BLaER1 treated with 17β-estradiol and CSF1 and Interleukin-3, amounts not matched to agents 10 nM and 100 nM (cell line): ENCODE results near the gene SORCS1.

Experiments used
- H3K27ac ChIP-seq, 11 experiments: shearing (Covaris generic); formaldehyde crosslinking; 2 replicates each; pipeline ENCODE4 v1.8.1; 2022
- H3K27me3 ChIP-seq, 11 experiments: shearing (Covaris generic); formaldehyde crosslinking; 2 replicates each; pipeline ENCODE4 v1.8.1; 2022
- H3K36me3 ChIP-seq, 11 experiments: shearing (Covaris generic); formaldehyde crosslinking; 2 replicates each; pipeline ENCODE4 v1.8.1; 2022
- H3K4me1 ChIP-seq, 10 experiments: shearing (Covaris generic); formaldehyde crosslinking; 2 replicates each; pipeline ENCODE4 v1.8.1; 2022
- H3K4me2 ChIP-seq, 11 experiments: shearing (Covaris generic); formaldehyde crosslinking; 2 replicates each; pipeline ENCODE4 v1.8.1; 2022
- H3K4me3 ChIP-seq, 10 experiments: shearing (Covaris generic); formaldehyde crosslinking; 2 replicates each; pipeline ENCODE4 v1.8.1; 2022
- H3K9ac ChIP-seq, 11 experiments: shearing (Covaris generic); formaldehyde crosslinking; 2 replicates each; pipeline ENCODE4 v1.8.1; 2022
- H3K9me3 ChIP-seq, 11 experiments: shearing (Covaris generic); formaldehyde crosslinking; replicated peaks in 1 of 11; 2 replicates each; pipeline ENCODE4 v1.8.1; 2022
- H4K20me1 ChIP-seq, 11 experiments: shearing (Covaris generic); formaldehyde crosslinking; 2 replicates each; pipeline ENCODE4 v1.8.1; 2022
- Cebpa-rat ChIP-seq, 11 experiments: shearing (Covaris generic); IDR thresholded peaks; 2 replicates each; pipeline ENCODE4 v1.8.1; 2022

The SORCS1 gene

GRCh38 chr10:106973288-106973687 is 191.2 kb downstream of the SORCS1 start:
- Histone ChIP-seq H3K4me2 (no peak overlapping the region), H4K20me1 (no peaks in the 10 kb centered on the region), H3K4me3 (no peak overlapping the region), H3K36me3 (no peaks in the 10 kb centered on the region), H3K9ac (no peak overlapping the region), H3K9me3 (peaks cover 0 to 4% (median 0%) of the 10 kb centered on the region in 11 experiments; a peak in 1 of 22 replicates), H3K4me1 (no peaks in the 10 kb centered on the region), H3K27ac (no peak overlapping the region), H3K27me3 (no peaks in the 10 kb centered on the region)
- no peak for TF ChIP-seq Cebpa-rat (IDR thresholded peaks at IDR 0.05)

- Histone ChIP-seq H3K36me3 (no peaks in the 10 kb centered on the region), H3K27me3 (no peaks in the 10 kb centered on the region), H3K4me3 (no peak overlapping the region), H3K27ac (no peak overlapping the region), H3K4me1 (no peaks in the 10 kb centered on the region; a peak in 1 of 20 replicates), H4K20me1 (no peaks in the 10 kb centered on the region), H3K9me3 (peaks cover 0 to 4% (median 0%) of the 10 kb centered on the region in 11 experiments; a peak in 2 of 22 replicates), H3K4me2 (no peak overlapping the region), H3K9ac (no peak overlapping the region)
- no peak for TF ChIP-seq Cebpa-rat (IDR thresholded peaks at IDR 0.05)
Measured at GRCh38 chr10:106972381-106972780, 192.1 kb downstream of the SORCS1 start.

GRCh38 chr10:106971411-106971831 is 193.1 kb downstream of the SORCS1 start:
- Histone ChIP-seq H3K4me3 (no peak overlapping the region), H3K36me3 (no peaks in the 10 kb centered on the region), H3K4me2 (no peak overlapping the region), H3K27ac (no peak overlapping the region), H4K20me1 (no peaks in the 10 kb centered on the region), H3K9ac (no peak overlapping the region), H3K27me3 (no peaks in the 10 kb centered on the region), H3K4me1 (no peaks in the 10 kb centered on the region; a peak in 1 of 20 replicates), H3K9me3 (peaks cover 0 to 4% (median 0%) of the 10 kb centered on the region in 11 experiments; a peak in 1 of 22 replicates)
- TF ChIP-seq Cebpa-rat (IDR thresholded peaks at IDR 0.05), result no peak

GRCh38 chr10:106967452-106967851 is 197.1 kb downstream of the SORCS1 start:
- H3K4me3 ChIP-seq, result no peak overlapping the region
- no peak overlapping the region for H3K27ac ChIP-seq
- H3K27me3 ChIP-seq, result no peaks in the 10 kb centered on the region
- no peaks in the 10 kb centered on the region for H3K36me3 ChIP-seq
- H3K9ac ChIP-seq, result no peak overlapping the region
- no peaks in the 10 kb centered on the region; a peak in 1 of 20 replicates for H3K4me1 ChIP-seq
- peak in 2 of 11 experiments; percentile 14 to 41; a peak in 1 of 22 replicates for TF ChIP-seq Cebpa-rat (IDR thresholded peaks at IDR 0.05)
- H4K20me1 ChIP-seq, result no peaks in the 10 kb centered on the region
- H3K9me3 ChIP-seq, result peaks cover 0 to 4% (median 0%) of the 10 kb centered on the region in 11 experiments; a peak in 1 of 22 replicates
- H3K4me2 ChIP-seq, result peak overlapping the region in 1 of 11 experiments; percentile 42; a peak in 1 of 22 replicates

GRCh38 chr10:106960812-106961211 is 203.7 kb downstream of the SORCS1 start:
- Histone ChIP-seq H3K27ac (no peak overlapping the region), H3K27me3 (no peaks in the 10 kb centered on the region), H3K9me3 (0 out of 22 replicates have a peak, but pooled peaks cover 0 to 5% (median 0%) of the 10 kb centered on the region in 11 experiments), H3K4me3 (no peak overlapping the region), H4K20me1 (no peaks in the 10 kb centered on the region), H3K4me1 (peaks cover 32 to 46% (median 42%) of the 10 kb centered on the region in 10 experiments), H3K9ac (no peak overlapping the region), H3K36me3 (no peaks in the 10 kb centered on the region), H3K4me2 (no peak overlapping the region)
- no peak for TF ChIP-seq Cebpa-rat (IDR thresholded peaks at IDR 0.05)

- Histone ChIP-seq H3K4me3 (no peak overlapping the region), H4K20me1 (no peaks in the 10 kb centered on the region), H3K27me3 (no peaks in the 10 kb centered on the region), H3K36me3 (no peaks in the 10 kb centered on the region), H3K9me3 (peaks cover 0 to 16% (median 9%) of the 10 kb centered on the region in 11 experiments; a peak in 14 of 22 replicates), H3K4me2 (peak overlapping the region; percentile 70 to 85 (median 74); a peak in 21 of 22 replicates), H3K9ac (peak overlapping the region in 10 of 11 experiments; percentile 22 to 67 (median 47); a peak in 12 of 22 replicates), H3K27ac (peak overlapping the region in 9 of 11 experiments; percentile 52 to 84 (median 76); a peak in 16 of 22 replicates), H3K4me1 (peaks cover 32 to 47% (median 43%) of the 10 kb centered on the region in 10 experiments)
- no peak for TF ChIP-seq Cebpa-rat (IDR thresholded peaks at IDR 0.05)
Measured at GRCh38 chr10:106959521-106959920, 205.0 kb downstream of the SORCS1 start.

GRCh38 chr10:106958589-106959361 is 205.7 kb downstream of the SORCS1 start:
- Histone ChIP-seq H3K9ac (peak overlapping the region; percentile 20 to 67 (median 48); a peak in 19 of 22 replicates), H3K27ac (peak overlapping the region in 10 of 11 experiments; percentile 41 to 84 (median 74); a peak in 19 of 22 replicates), H3K27me3 (no peaks in the 10 kb centered on the region), H3K4me3 (peak overlapping the region in 1 of 10 experiments; percentile 3; a peak in 1 of 20 replicates), H3K4me2 (peak overlapping the region; percentile 70 to 85 (median 74)), H4K20me1 (no peaks in the 10 kb centered on the region), H3K9me3 (peaks cover 0 to 24% (median 13%) of the 10 kb centered on the region in 11 experiments; a peak in 14 of 22 replicates), H3K36me3 (no peaks in the 10 kb centered on the region), H3K4me1 (peaks cover 32 to 47% (median 43%) of the 10 kb centered on the region in 10 experiments)
- no peak for TF ChIP-seq Cebpa-rat (IDR thresholded peaks at IDR 0.05)

- Histone ChIP-seq H3K27me3 (no peaks in the 10 kb centered on the region), H4K20me1 (no peaks in the 10 kb centered on the region), H3K27ac (peak overlapping the region in 10 of 11 experiments; percentile 41 to 84 (median 74); a peak in 19 of 22 replicates), H3K4me1 (peaks cover 32 to 47% (median 43%) of the 10 kb centered on the region in 10 experiments), H3K9me3 (peaks cover 0 to 26% (median 14%) of the 10 kb centered on the region in 11 experiments; a peak in 14 of 22 replicates), H3K4me3 (peak overlapping the region in 3 of 10 experiments; percentile 3 to 12 (median 9); a peak in 3 of 20 replicates), H3K36me3 (no peaks in the 10 kb centered on the region), H3K4me2 (peak overlapping the region; percentile 70 to 85 (median 74)), H3K9ac (peak overlapping the region; percentile 20 to 67 (median 48); a peak in 20 of 22 replicates)
- peak in 2 of 11 experiments; percentile 11 to 45; a peak in 2 of 22 replicates for TF ChIP-seq Cebpa-rat (IDR thresholded peaks at IDR 0.05)
Measured at GRCh38 chr10:106957823-106958588, 206.5 kb downstream of the SORCS1 start.
